Measurements from ENCODE around the gene TRAPPC3L.

TRAPPC3L gene

DNA sequence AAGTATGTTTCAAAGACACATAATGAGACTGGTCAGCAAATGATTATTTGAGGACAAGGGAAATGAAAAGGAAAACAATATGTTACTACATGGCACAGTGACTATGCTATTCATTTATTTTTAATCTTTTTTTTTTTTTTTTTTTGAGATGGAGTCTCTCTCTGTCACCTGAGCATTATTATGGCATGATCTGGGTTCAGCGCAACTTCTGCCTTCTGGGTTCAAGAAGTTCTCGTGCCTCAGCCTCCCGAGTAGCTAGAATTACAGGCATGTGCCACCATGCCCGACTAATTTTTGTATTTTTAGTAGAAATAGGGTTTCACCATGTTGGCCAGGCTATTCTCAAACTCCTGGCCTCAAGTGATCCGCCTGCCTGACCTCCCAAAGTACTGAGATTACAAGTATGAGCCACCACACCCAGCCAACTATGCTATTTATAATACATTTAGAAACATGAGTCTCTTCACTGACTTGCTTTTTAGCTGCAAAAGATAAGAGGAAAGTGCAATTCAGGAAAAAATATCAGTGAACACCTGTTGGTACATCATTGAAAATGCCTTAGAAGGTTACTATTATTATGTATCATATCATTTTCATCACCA lies 11.4 kb upstream of the TRAPPC3L start:
- no peak for DNase-seq

- DNase-seq: no peak
Measured at GRCh38 chr6:116556065-116556464, 10.6 kb upstream of the TRAPPC3L start.

GRCh38 chr6:116553451-116553850 lies 8.0 kb upstream of the TRAPPC3L start, which contains the start of gene CALHM4:
TSS of gene CALHM4 (plus strand) at chr6:116553751. CDS start at chr6:116553794, 43 bp downstream.
- DNase-seq: no peak

DNA sequence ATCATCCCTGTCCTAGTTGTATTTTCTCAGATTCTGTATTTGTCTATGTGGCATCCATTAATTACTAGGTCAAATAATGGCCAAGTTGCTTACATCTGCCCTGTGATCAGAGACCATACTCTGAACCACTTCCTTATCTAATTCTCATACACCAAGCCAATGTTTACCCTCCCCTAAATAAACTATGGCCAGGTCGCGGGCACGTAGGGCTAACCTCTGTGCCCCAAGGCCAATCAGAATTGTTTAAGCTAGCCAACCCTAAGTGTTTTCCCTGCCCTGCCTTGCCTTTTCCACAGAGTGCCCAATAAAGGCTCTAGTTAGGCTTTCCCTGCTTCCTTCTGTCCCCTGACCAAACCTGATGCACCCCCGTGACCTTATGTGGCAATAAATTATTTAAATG lies 5.3 kb upstream of the TRAPPC3L start:
- no peak for DNase-seq

DNA sequence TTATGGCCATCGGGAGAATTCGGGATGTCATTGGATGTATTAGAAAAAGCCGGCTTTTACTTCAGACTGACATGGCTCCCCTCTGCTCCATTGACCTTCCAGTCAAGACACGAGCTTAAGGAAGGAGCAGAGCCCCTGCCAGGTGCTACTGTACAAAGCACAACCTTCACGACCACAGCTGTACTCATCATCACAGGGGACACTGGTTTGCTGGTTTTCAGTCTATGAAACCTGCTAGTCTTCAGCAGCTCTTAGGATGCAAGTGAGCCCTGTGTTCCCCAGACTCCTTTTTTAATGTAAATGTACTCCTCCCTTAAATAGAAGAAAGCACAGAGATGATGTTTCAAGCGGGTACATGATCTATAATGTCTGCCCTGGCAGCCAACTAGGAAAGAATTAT lies 1.9 kb upstream of the TRAPPC3L start:
- DNase-seq: no peak

DNA sequence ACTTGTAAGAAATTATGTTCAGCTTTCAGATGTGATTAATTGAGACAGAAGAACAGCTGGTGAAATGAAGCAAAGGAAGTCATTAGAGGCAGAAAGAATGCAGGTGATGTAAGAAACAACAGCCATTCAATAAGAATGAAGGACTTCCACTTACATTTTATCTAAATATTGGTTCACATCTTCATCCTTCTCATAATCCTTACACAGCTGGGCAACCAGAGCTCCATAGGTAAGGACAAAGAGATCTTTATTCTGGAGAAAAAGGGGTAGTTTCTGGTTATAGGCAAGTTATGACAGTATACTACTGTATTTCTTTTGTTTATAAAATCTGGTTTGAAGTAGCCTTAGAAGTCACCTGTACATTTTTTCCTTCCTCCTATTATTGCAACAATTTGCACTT lies 2.3 kb downstream of the TRAPPC3L start:
- DNase-seq: no peak

GRCh38 chr6:116542426-116542825 lies 3.1 kb downstream of the TRAPPC3L start:
- no peak for DNase-seq

GRCh38 chr6:116536216-116536621 lies 9.3 kb downstream of the TRAPPC3L start:
- peak; percentile 36 for DNase-seq

- DNase-seq: no peak
Measured at GRCh38 chr6:116535109-116535508, 10.4 kb downstream of the TRAPPC3L start.

GRCh38 chr6:116533233-116533957 lies 12.1 kb downstream of the TRAPPC3L start:
- DNase-seq: no peak

DNA sequence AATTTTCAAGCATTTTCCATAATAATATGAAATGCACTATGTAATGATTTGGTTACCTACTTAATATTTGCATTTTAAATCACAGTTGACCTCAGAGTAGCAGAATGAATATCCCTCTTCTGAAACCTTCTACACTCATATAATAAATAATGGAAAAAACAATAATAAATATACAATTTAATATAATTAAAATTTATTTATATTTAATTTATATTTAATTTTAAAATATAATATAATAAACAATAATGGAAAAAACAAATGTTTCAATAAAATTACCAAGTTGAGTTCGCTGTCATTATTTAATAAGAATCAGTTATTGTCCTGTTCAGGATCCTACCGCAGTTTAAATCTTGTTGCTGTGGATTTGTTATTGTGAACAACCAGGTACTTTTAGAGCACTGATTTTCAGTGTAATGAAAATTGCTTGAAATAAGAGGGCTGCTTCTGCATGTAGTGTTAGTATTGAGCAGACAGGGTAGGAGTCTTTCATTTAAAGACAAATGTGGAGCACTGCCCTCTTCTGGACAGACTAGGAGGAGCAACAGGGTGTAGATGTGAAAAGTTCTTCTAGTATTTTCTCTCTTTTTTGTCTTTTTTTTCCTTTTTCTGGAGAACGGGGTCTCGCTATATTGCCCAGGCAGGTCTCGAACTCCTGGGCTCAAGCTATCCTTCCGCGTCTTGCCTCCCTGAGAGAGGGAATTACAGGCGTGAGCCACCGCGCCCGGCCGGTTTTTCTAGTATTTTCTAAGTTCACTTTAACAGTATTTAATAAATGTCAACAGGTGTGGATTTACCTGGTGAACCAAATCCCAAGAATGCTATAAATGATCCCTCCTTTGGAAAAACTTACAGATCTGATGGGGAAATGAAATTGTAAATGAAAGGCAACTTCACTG lies 13.6 kb downstream of the TRAPPC3L start:
- DNase-seq: peak; percentile 69

DNA sequence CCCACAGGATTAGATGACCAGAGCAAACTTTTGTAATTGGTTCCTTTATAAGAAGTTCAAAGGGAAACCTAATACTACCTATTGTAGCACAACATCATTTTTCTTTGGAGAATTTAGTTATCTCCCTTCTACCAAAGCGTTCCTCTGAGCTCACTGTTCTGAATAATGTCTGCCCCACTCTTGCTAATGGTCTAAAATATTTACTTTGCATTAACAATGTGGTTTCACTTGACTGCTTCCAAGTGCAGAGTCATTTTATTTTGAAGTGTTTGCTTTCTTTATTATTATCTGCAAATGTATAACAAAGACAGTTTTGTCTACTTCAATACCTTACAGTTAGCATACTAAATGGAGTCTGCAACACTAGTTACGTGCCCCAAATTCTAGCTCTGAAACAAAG lies 15.0 kb downstream of the TRAPPC3L start:
- no peak for DNase-seq

DNA sequence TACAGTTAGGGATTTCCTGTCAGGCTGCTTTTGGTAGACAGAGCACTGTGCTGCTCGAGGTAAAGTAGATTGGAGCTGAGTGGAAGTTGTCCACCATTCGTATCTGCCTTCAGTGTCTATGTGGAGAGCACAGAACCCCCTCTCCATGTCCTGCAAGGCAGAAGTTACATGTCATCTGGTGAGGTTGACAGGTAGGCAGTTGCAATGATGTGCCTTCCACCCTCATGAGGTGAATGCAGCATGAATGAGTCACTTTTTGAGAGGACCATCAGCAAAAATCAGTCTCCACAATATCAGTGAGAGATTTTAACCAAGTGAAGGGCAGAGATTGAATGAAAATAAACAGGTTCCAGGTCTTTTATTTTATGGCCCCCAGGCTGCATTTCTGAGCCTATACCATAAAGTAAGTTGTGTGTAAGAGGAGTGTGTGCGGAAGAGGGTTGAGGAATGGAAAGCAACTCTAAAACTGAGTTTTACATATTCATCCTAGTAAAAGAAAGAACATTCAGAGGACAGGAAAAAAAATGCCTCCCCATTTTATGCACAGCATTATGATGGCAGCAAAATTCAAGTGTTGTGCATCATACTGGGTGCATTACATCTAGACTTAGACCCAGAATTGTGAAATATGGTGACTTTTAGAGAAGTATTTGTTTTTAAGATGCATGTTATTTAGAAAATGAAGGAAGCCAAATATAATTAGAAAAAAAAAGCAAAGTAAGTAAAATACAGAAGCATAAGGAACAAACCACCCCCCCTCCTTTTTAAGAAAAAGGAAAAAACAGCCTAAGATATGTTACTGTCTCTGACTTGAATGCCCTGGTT lies 15.8 kb downstream of the TRAPPC3L start:
- DNase-seq: no peak

GRCh38 chr6:116528780-116529179 lies 16.7 kb downstream of the TRAPPC3L start:
- no peak for DNase-seq

DNA sequence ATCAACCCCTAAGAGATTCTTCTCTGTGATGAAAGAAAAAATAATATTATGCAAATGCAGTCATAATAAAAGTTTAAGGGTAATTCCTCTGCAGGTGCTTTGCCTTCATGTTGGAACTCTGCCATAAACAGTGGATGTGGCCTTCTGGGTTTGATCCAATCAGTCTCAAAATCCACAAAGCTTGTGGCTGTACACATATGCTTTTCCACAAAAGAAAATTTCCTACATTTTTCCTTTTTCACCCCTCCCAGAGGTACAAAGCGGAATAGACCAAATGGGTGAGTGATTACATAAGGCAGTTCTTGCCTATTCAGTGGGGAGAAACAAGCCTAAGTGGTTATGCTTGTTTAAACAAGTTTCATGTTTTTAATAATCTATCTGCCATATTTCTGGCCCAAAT lies 17.4 kb downstream of the TRAPPC3L start:
- no peak for DNase-seq

GRCh38 chr6:116524236-116524635 lies 21.2 kb downstream of the TRAPPC3L start:
- no peak for DNase-seq

DNA sequence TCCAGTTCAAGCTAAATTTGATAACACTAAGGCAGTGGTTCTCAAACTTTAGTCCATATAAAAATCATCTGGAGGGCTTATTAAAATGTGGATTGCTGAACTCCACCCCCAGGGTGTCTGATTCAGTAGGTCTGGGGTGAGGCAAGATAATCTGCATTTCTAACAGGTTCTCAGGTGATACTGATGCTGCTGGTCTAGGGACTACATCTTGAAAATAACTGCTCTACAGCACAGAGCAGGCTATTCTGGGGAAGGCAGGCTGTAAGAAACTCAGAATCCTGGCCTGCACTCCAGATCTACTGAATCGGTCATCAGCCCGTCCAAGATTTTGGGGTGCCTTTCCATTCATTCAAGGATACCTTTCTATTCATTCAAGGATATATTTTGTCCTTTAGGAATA lies 22.6 kb downstream of the TRAPPC3L start:
- no peak for DNase-seq

GRCh38 chr6:116518621-116519368 lies 26.7 kb downstream of the TRAPPC3L start:
- no peak for DNase-seq

DNA sequence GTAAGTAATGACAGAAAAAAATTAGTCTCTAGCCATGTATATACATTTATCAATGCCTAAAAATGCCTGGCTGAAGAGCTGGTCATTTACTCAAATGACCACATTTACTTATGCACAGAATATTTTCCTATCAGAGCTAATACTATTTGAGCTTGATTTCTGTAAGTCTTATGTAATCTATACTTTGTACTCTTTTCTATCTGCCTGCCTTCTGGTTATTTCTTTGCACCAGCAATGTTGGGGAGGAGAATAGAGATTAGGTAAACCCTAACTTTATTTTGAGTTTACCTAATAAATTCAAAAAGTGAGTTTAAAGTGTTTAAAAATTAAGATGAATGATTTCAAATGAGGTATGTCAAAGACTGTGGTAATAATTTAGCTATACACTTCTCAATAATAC lies 30.3 kb downstream of the TRAPPC3L start:
- DNase-seq: no peak

DNA sequence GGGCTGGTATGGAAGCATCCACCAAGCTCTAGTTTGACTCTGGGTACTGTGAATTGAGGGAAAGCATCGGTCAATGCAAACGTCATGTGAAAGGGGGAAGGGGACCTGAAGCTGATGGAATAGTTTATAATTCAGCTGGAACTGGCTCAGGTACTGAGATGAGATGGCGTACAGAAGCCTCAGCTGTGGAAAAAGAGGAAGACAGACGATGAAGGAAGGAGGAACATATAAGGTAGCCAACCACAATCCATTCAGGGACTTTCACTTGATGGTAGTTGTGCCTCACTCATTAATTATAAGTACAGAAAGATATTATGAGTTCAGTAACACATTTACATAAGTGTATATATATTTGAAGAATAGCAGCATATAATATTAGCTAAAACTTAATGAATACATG lies 31.4 kb downstream of the TRAPPC3L start:
- DNase-seq: no peak

DNA sequence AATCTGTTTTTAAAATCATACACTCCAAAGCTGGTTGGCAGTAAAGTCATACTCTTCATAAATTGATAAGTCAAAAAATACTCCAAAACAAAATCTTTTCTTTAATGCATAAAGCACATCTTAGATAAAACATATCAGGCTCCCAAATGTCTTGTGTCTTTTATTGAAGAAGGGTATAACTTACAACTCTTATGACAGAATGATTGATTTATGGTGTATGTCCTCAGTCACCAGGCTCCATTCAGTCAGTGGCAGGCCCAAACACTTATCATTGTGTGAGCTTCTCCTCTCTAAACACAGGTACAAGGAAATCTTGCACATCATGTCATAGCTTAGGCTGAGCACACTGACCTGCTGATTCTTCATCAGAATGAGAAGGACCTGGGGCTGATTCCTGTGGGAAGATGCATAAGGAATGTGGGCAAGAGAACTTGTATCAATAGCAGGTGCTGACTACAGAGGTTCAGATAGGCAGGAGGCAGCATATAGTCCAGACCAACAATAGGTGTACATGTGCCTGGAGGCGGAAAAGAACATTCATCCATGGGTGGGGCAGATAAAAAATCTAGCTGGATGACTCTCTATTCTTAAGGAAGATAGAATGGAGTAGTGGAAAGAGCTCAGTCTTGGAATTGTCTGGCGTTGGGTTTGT lies 32.1 kb downstream of the TRAPPC3L start:
- no peak for DNase-seq

DNA sequence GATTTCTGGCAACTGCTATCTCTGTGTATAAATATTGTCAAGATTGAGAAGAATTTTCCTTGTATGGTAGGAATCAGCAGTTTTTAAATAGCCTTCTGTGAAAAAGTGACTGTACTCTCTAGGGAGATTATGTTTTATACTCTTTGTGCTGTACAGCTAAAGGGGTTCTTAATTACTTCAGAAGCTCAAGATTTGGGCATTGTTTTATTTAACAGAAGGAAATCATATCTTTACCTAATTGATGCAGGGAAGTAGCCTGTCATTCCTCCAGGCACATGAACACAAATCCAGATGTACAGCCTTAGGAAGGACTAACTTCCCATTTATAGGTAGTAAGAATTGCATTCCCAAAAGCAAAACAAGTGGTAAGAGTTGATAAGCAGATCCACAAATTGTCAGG lies 32.8 kb downstream of the TRAPPC3L start:
- DNase-seq: no peak
